Epidermal melanocyte (primary cell): ENCODE measurements around the gene FAM53B.

Source experiments
- DNase-seq: peaks from one replicate; pipeline ENCODE4 v3.0.0; 2011; ENCODE audit warnings: low spot score; ENCODE audit not compliant: insufficient read length

Gene FAM53B

GRCh38 chr10:124742413-124743190, 1.6 kb downstream of the FAM53B start:
- no peak for DNase-seq

DNA sequence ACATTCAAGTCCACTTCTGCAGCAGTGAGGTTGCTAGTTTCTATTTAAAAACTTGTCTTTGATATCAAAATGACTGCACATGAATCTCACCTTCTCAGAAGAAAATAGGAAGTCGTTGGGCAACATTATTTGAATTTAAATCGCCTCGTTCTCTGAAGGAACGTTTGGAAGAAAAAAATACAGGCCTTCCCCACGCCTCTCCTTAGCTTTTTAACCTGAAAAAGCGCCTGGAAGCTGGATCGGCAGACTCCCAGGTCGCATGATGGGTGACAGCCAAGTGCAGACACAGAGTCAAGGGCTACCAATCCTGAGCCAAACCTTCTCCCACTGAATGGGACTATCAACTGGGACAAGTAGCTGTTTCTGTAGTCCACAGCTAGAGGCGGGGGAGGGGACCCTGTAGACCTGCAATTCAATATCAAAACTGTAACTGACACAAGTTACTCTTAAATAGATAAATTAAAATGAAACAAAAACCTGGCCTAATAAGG, 2.2 kb downstream of the FAM53B start:
- no peak for DNase-seq

DNA sequence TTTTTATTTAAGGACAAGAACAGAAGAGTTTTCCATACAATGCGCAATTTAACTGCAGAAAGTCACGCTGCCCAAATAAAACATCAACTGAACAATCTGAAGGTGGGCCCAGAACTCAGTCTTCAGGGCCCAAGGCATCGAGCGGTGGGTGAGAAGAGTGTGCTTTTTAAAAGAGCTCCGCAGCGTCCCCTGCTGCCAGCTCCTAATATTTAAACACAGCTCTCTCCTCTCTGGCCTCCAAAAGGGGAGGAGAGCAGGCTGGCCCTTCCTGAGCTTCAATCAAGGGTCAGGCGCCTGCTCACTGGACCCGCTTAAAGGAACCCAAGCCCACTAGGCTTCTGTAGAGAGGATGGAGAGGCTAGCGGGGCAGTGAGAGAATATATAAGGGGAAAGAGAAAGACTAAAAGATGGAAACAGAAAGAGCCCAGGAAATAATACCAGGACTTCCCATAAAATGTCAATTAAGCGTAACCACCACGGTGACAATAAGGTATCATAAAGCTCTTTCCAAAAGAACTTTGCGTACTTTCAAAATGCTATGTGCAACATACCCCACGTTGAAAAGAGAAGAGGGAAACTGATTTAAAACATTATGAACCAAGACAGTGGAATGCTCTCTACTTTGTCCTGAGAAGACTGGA, 2.8 kb downstream of the FAM53B start:
- peak; percentile 84 for DNase-seq

- DNase-seq: no peak
These were observed 3.6 kb downstream of the FAM53B start for GRCh38 chr10:124740369-124741280.

GRCh38 chr10:124739986-124740368, 4.2 kb downstream of the FAM53B start:
- no peak for DNase-seq

DNA sequence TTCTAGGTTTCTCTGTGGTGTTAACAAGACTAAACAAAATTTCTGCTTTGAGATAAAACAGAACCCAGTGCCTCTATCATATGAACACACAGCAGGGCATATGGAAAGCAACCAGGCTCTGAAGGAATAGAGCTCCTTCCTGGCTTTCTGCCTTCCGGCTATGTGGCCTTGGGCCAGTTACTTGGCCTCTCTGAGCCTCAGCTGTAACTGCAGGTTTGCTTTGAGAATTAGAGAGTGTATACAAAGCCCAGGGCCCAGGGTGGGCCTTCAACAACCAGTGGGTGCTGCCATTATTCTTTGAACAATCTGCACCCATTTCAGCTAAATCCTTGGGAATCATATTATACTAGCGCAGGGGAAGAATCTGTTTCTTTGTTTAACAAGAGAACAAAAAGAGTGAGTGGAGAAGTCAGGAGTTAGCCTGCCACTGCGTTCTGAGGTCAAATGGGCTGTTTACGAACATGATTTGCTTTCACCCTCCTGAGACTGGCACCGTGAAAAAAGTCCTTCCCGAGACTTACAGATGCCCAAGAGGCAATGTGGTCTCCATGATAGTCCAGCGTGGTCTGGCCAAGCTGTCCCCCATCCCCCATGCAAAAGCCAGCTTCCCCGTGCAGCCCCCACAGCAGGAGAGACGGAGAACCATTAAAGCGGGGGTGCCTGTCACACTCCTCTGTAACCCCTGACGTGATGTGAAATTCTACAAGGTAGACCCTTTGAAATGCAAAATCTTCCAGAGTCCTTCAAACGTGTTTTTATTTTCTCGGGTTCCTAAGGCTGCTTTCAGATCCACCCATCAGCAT, 4.9 kb downstream of the FAM53B start:
- DNase-seq: no peak

DNA sequence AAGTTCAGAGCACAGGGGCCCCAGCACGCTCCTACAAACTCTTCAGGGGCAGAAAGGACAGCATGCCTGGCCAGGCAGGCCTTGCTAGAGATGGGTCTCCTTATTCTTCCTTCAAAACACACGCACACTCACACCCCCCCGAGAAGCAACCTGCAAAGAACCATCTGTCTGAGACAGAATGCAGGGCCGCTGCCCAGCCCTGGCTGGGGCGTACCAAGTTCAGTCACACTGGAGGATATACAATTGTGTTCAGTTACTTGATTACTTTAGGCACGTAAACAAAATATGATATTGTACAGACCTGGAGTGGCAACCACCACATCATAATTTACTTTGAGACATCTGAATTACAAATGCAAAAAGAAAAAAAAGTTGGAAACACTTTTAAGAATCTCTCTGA, 5.7 kb downstream of the FAM53B start:
- no peak for DNase-seq

GRCh38 chr10:124737708-124738107, 6.5 kb downstream of the FAM53B start:
- DNase-seq: no peak

DNA sequence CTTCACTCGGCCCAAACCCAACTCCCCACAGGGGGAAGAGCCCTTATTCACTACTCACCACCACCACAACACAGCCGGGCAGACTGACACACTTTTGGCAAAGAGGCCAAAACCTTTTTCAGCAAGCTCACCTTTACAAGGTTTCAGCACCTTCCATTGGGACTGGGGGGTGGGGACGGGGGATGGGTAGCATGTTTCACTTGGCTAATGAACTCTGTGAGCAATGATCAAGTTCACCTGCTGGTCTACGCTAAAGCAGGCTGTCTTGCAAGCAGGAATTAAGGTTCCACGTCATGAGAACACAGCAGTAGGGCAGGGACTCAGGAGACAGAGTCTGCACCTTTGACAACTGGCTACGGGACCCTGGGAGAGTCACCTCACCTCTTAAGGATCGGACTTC, 7.0 kb downstream of the FAM53B start:
- no peak for DNase-seq

GRCh38 chr10:124736491-124737136, 7.6 kb downstream of the FAM53B start:
- DNase-seq: no peak

GRCh38 chr10:124735491-124736286, 8.5 kb downstream of the FAM53B start:
- no peak for DNase-seq

DNA sequence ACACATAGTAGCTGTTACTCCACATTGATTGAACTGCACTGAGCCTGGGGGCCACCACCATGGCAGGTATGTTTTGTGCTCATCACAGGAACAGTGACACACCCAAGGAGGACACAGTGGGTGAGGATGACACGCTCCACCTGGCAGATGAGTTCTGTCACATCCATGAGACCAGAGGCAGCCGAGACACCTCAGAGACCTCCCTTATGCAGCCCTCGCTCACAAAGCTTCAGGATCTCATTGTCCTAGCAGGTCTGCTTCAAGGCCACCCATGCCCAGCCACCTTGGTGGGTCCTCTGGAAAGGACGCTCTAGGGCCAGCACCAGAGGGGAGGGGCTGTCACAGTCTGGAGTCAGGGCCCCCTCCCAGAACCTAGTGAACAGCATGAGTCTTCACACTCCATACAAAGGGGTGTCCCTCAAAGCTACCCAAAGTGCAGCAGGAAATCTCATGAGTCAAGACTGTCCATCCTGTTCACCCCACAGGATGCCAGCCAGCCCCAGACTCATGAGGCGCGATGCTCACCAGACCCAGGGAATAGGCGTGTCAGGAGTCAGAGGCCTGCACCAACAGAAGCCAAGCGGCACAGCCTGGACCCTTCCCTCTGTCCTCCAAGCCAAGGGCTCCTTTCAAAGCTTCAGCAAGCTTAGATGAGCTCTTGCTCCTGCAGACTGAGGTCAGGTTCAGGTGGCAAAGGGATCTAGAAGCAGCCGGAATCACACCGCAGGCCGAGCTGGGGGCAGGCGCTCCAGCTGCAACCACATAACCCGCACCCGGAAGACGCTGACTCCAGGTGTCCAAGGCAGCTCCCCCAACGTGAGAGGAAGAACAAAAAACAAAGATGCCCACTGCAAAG, 9.6 kb downstream of the FAM53B start:
- DNase-seq: no peak

GRCh38 chr10:124733571-124734245, 10.5 kb downstream of the FAM53B start:
- no peak for DNase-seq

GRCh38 chr10:124732931-124733570, 11.1 kb downstream of the FAM53B start:
- no peak for DNase-seq

GRCh38 chr10:124731551-124731950, 12.6 kb downstream of the FAM53B start:
- DNase-seq: no peak

DNA sequence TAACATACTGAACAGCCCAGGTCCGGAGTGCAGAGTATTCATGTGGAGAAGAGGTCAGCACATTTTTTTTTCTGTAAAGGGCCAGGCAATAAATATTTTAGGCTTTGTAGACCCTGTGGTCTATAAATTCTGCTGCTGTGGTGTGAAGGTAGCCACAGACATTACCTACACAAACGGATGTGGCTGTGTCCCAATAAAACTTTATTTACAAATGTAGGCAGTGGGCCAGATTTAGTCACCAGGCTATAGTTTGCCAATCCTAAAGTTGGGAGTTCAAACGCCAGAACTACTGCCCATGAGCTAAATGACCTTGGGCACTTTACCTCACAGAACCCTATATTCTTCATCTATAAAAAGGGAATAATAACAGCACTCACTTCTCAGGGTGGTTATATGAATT, 13.4 kb downstream of the FAM53B start:
- no peak for DNase-seq

- DNase-seq: no peak
These were observed 15.1 kb downstream of the FAM53B start for GRCh38 chr10:124728830-124729661.
